K562 (cell line): ENCODE data around the gene LEO1. TPM values are rescaled to one million over a fixed set of nuclear protein-coding genes. Genes with fewer than 3 reads are reported as not detected.

Experiments
- ATAC-seq: fragments of 200-7000 bp; cut with Tn5 transposase; 3 replicates; pipeline ENCODE4 v1.9.1; 2020; ENCODE audit warnings: moderate library complexity
- BruUV-seq: library from RNA; stranded (reverse); fragments of 400-500 nt; replicated peaks from 2 replicates; lab custom pipeline; 2021; lab: Mats Ljungman, UMichigan
- CTCF ChIA-PET: fragments of 300-600 bp; formaldehyde crosslinking; extraction: SDS; loops from one replicate; lab custom pipeline; 2021; ENCODE audit warnings: low intra/inter-chr PET ratio; lab: Yijun Ruan, JAX
- POLR2A ChIA-PET: fragments of 300-600, 350-650 bp; sonication (Branson Sonifier 250); formaldehyde crosslinking; extraction: SDS; loops from one replicate; lab custom pipeline; 2021; ENCODE audit warnings: antibody characterized with exemption, inconsistent platforms; lab: Yijun Ruan, JAX
- DNase-seq, 4 experiments: peaks; one replicate each; pipeline versions ENCODE4 v3.0.0 to v3.0.0-alpha.2; 2011 to 2018; ENCODE audit warnings: low spot score in 3 of 4, mixed read lengths in 3 of 4; ENCODE audit errors: extremely low read depth in 1 of 4
- FAIRE-seq: peaks from 2 replicates; lab custom pipeline; 2011; peaks lifted over from hg19 to GRCh38; lab: Jason Lieb, UNC
- H2AFZ ChIP-seq: 2 replicates; pipeline ENCODE4 v1.6.0; 2011; ENCODE audit warnings: low read depth, low read length, control low read depth, inconsistent platforms
- H3K27ac ChIP-seq: fragments of 200-600 bp; 3 replicates; pipeline ENCODE4 v1.8.0; 2011; ENCODE audit warnings: low read depth, mild to moderate bottlenecking, control low read depth, inconsistent platforms, low read length, moderate library complexity, mixed read lengths; ENCODE audit errors: extremely low read depth
- H3K27me3 ChIP-seq, 2 experiments: fragments of 300-600 bp in 1 of 2; 2 replicates in 1 of 2; 3 replicates in 1 of 2; pipeline versions ENCODE4 v1.6.0 to v1.8.0; 2011; ENCODE audit warnings: inconsistent platforms in 2 of 2, low read length in 2 of 2, mild to moderate bottlenecking in 1 of 2, mixed read lengths in 1 of 2, moderate library complexity in 1 of 2; ENCODE audit not compliant: control insufficient read depth in 2 of 2, insufficient read depth in 2 of 2
- H3K36me3 ChIP-seq: fragments of 300-600 bp; 3 replicates; pipeline ENCODE4 v1.8.0; 2011; ENCODE audit warnings: mild to moderate bottlenecking, low read length, inconsistent platforms; ENCODE audit not compliant: control insufficient read depth, insufficient read depth
- H3K4me1 ChIP-seq, 2 experiments: fragments of 200-600 bp in 1 of 2; replicated peaks in 1 of 2; 2 replicates in 1 of 2; 3 replicates in 1 of 2; pipeline versions ENCODE4 v1.5.1 to v1.8.0; 2011; ENCODE audit warnings: inconsistent platforms in 2 of 2, low read length in 2 of 2, mild to moderate bottlenecking in 1 of 2, mixed read lengths in 1 of 2, moderate library complexity in 1 of 2; ENCODE audit not compliant: control insufficient read depth in 2 of 2, insufficient read depth in 2 of 2
- H3K4me2 ChIP-seq: 2 replicates; pipeline ENCODE4 v1.6.1; 2011; ENCODE audit warnings: low read length, control low read depth, inconsistent platforms, mixed read lengths; ENCODE audit not compliant: insufficient read depth
- H3K4me3 ChIP-seq: fragments of 200-600 bp; sonication (generic), shearing (Covaris generic); 2 replicates; pipeline ENCODE4 v1.5.1; 2016; ENCODE audit warnings: control low read depth, inconsistent platforms
- H3K79me2 ChIP-seq: fragments of 200-600 bp; 3 replicates; pipeline ENCODE4 v1.8.0; 2011; ENCODE audit warnings: low read length, inconsistent platforms; ENCODE audit not compliant: control insufficient read depth, insufficient read depth
- H3K9ac ChIP-seq, 2 experiments: 2 replicates each; pipeline versions ENCODE4 v1.6.0 to v1.6.1; 2011; ENCODE audit warnings: low read depth in 2 of 2, low read length in 2 of 2, control low read depth in 1 of 2, inconsistent platforms in 1 of 2, mild to moderate bottlenecking in 1 of 2, mixed read lengths in 1 of 2; ENCODE audit not compliant: insufficient read depth in 1 of 2
- H3K9me1 ChIP-seq: one replicate; pipeline ENCODE4 v1.6.0; 2011; ENCODE audit warnings: inconsistent platforms, mild to moderate bottlenecking, low read length, moderate library complexity; ENCODE audit not compliant: control insufficient read depth, insufficient read depth
- H3K9me3 ChIP-seq: replicated peaks from 2 replicates; pipeline ENCODE4 v1.5.1; 2011; ENCODE audit warnings: low read depth, low read length, inconsistent platforms; ENCODE audit not compliant: control insufficient read depth, insufficient read depth
- H4K20me1 ChIP-seq: replicated peaks from 2 replicates; pipeline ENCODE4 v1.6.1; 2011; ENCODE audit warnings: low read length, inconsistent platforms, mixed read lengths; ENCODE audit not compliant: control insufficient read depth, insufficient read depth
- EP400 ChIP-seq: fragments of 450-650 bp; IDR thresholded peaks from 2 replicates; pipeline ENCODE4 v1.6.1; 2017; ENCODE audit warnings: antibody characterized with exemption, mild to moderate bottlenecking, moderate library complexity
- ETV5 ChIP-seq: sonication (generic); formaldehyde crosslinking; IDR thresholded peaks from 2 replicates; pipeline ENCODE4 v1.4.0; 2020; ENCODE audit warnings: low read depth, mild to moderate bottlenecking, missing genetic modification reagents
- HDAC2 ChIP-seq: fragments of 450-650 bp; IDR thresholded peaks from 2 replicates; pipeline ENCODE4 v1.6.1; 2016; ENCODE audit warnings: mild to moderate bottlenecking
- L3MBTL2 ChIP-seq: fragments of 450-650 bp; IDR thresholded peaks from 2 replicates; pipeline ENCODE4 v1.6.1; 2016; ENCODE audit warnings: mild to moderate bottlenecking, moderate library complexity
- MEF2D ChIP-seq: conservative IDR thresholded peaks from 2 replicates; pipeline ENCODE4 v1.6.1; 2016; ENCODE audit warnings: low read depth, missing genetic modification characterization, missing compliant biosample characterization
- MYC ChIP-seq, 2 experiments: fragments of 250-450 bp in 1 of 2; sonication (Bioruptor Pico) in 1 of 2; IDR thresholded peaks; 2 replicates each; pipeline versions ENCODE4 v1.5.1 to v1.6.1; 2012 to 2021; ENCODE audit warnings: low read depth in 2 of 2, borderline replicate concordance in 1 of 2, improper control_type of control experiment in 1 of 2, low read length in 1 of 2, mild to moderate bottlenecking in 1 of 2, moderate library complexity in 1 of 2
- NELFE ChIP-seq: IDR thresholded peaks from 2 replicates; pipeline ENCODE4 v1.6.1; 2011; ENCODE audit warnings: mild to moderate bottlenecking; ENCODE audit not compliant: insufficient read depth, insufficient read length
- TCF3 ChIP-seq: sonication (generic); formaldehyde crosslinking; IDR thresholded peaks from 2 replicates; pipeline ENCODE4 v1.4.0; 2020; ENCODE audit warnings: mild to moderate bottlenecking, missing genetic modification reagents
- WGBS: fragments of 100-300 bp; shearing (Covaris generic); methylation state at CpG from one replicate; pipeline ENCODE4 v1.1.6; 2016; ENCODE audit warnings: low coverage, mixed read lengths; ENCODE audit not compliant: insufficient coverage; ENCODE audit errors: missing lambda C conversion rate; 5-methylcytosine and 5-hydroxymethylcytosine counted together
- in situ Hi-C: fragments of 300-500 bp; cut with MboI; formaldehyde crosslinking; loops from 4 replicates; pipeline ENCODE4 v1.15.0; 2018; ENCODE audit warnings: inconsistent platforms, mixed read lengths
- intact Hi-C: fragments of 100-400 bp; cut with micrococcal nuclease; formaldehyde crosslinking; loops from 2 replicates; pipeline ENCODE4 v1.14.2; 2022
- polyA plus RNA-seq, 8 experiments: library from polyadenylated mRNA; depleted of rRNA in 4 of 8; stranded (reverse) in 5 of 8; unstranded in 3 of 8; fragments of >200 nt; fragmentation: Nextera tagmentation in 2 of 8; fragmentation: Illumina TruSeq in 1 of 8; extraction: Ambion mirVana in 2 of 8; extraction: Trizol in 1 of 8; gene quantifications; 2 replicates each; pipeline versions ENCODE4 v1.2.1 to v1.2.3, GENCODE V29; 2011 to 2014; ENCODE audit warnings: inconsistent platforms in 1 of 8, missing spikeins in 1 of 8
- total RNA-seq, 7 experiments: library from RNA; depleted of rRNA in 6 of 7; stranded (reverse); fragments of >200 nt in 6 of 7; fragmentation: Illumina TruSeq in 2 of 7; extraction: Trizol in 2 of 7; gene quantifications; 2 replicates each; pipeline versions ENCODE4 v1.2.1 to v1.2.3, GENCODE V29; 2011 to 2021; ENCODE audit warnings: low replicate concordance in 1 of 7
- TF ChIP-seq, protein P1 (sequence below), 2 experiments: fragments of 450-650 bp; IDR thresholded peaks; 2 replicates each; pipeline ENCODE4 v1.6.1; 2016; ENCODE audit warnings: mild to moderate bottlenecking in 2 of 2, borderline replicate concordance in 1 of 2, low read depth in 1 of 2, moderate library complexity in 1 of 2
- TF ChIP-seq, protein P2 (sequence below): sonication (generic); formaldehyde crosslinking; IDR thresholded peaks from 2 replicates; pipeline ENCODE4 v1.8.1; 2023; ENCODE audit warnings: mild to moderate bottlenecking, missing genetic modification reagents

Gene LEO1
- total and polyA plus RNA-seq, 9 of the 15 experiments (the other 6 are each of a cell fraction or from before 2014, with no cell fraction given), result 8.4 to 48.3 (median 37.9) TPM

DNA sequence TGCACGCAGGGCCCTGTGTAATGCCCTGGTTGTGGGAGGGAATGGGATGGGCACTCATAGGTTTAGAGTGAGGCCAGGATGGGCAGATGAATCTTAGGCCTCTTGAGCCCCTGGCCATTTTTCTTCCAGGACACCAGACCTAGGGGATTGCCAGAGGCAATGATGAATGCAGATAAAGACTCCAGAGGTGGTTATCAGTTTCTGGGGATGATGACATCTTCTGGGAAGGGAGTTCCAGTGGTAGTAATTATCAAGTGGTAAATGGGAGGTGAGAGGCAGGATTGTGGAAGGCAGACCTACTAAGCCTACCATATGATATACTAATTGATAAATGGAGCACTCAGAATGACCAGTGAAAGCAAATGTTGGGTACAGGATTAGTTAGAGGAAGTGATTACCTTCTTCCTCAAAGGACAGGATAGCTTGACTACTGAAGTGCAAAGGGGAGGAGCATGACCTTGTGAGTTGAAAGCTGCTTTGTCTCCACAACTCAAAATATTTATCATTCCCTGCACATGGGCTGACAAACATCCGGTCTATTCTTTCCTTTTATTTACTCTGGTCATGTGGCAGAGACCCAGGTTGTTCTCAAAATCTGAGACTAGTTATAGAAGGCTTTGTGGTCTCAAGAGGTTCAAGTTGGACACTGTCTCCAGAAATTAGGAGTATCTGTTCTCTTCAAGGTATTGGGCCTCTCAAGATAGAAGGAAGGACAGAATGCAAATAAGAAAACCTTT is 37.3 kb upstream of the LEO1 start:
- peak overlapping the region; percentile 9; the same call in 1 of the 2 replicates for H3K4me2 ChIP-seq
- peak; percentile 62; the same call in 1 of the 2 replicates for TF ChIP-seq ETV5
- peak; percentile 56 for TF ChIP-seq L3MBTL2
- no peak for TF ChIP-seq NELFE
- TF ChIP-seq TCF3, result peak; percentile 57
- peak; percentile 27; the same call in 1 of the 2 replicates for TF ChIP-seq EP400
- no peak for TF ChIP-seq MEF2D (tag)
- TF ChIP-seq, protein P1, sequence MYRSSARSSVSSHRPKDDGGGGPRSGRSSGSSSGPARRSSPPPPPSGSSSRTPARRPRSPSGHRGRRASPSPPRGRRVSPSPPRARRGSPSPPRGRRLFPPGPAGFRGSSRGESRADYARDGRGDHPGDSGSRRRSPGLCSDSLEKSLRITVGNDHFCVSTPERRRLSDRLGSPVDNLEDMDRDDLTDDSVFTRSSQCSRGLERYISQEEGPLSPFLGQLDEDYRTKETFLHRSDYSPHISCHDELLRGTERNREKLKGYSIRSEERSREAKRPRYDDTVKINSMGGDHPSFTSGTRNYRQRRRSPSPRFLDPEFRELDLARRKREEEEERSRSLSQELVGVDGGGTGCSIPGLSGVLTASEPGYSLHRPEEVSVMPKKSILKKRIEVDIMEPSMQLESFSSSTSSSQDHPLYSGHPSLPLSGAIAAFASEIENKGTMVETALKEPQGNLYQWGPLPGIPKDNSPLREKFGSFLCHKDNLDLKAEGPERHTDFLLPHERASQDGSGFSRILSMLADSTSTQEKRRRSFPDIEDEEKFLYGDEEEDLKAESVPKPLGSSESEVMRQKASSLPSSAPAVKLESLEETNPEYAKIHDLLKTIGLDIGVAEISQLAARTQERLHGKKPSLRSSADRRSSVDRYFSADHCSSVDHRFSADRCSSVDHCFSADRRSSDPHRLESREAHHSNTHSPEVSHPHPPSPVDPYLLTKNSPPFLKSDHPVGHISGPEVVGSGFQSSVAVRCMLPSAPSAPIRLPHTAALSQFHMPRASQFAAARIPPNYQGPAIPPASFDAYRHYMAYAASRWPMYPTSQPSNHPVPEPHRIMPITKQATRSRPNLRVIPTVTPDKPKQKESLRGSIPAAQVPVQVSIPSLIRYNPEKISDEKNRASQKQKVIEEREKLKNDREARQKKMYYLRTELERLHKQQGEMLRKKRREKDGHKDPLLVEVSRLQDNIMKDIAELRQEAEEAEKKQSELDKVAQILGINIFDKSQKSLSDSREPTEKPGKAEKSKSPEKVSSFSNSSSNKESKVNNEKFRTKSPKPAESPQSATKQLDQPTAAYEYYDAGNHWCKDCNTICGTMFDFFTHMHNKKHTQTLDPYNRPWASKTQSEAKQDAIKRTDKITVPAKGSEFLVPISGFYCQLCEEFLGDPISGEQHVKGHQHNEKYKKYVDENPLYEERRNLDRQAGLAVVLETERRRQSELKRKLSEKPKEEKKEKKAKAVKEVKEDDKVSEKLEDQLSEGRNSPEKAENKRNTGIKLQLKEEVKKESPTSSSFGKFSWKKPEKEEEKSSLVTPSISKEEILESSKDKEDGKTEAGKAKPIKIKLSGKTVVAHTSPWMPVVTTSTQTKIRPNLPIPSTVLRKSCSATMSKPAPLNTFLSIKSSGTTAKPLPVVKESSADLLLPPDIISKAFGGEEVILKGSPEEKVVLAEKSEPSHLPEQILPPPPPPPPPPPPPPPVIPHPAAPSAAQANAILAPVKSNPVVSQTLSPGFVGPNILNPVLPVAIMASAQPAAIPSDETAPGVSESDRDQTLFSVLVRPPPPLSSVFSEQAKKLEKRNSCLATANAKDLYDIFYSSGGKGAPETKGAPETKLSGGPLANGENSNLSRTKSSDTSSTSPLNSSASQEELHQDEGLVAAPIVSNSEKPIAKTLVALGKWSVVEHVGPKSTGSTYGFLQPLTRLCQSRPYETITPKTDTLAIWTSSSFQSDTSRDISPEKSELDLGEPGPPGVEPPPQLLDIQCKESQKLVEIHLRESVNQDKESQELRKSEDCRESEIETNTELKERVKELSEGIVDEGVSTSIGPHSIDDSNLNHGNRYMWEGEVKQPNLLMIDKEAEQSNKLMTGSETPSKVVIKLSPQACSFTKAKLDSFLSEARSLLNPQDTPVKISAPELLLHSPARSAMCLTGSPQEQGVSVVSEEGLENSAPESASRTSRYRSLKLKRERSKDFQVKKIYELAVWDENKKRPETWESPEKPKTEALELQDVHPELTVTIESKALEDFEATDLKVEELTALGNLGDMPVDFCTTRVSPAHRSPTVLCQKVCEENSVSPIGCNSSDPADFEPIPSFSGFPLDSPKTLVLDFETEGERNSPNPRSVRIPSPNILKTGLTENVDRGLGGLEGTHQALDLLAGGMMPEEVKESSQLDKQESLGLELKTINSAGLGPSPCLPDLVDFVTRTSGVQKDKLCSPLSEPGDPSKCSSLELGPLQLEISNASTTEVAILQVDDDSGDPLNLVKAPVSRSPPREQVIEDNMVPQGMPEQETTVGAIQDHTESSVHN (IDR thresholded peaks at IDR 0.05; ENCODE audit: borderline replicate concordance in 1 of 2, low read depth in 1 of 2), result no peak
- TF ChIP-seq, protein P2, sequence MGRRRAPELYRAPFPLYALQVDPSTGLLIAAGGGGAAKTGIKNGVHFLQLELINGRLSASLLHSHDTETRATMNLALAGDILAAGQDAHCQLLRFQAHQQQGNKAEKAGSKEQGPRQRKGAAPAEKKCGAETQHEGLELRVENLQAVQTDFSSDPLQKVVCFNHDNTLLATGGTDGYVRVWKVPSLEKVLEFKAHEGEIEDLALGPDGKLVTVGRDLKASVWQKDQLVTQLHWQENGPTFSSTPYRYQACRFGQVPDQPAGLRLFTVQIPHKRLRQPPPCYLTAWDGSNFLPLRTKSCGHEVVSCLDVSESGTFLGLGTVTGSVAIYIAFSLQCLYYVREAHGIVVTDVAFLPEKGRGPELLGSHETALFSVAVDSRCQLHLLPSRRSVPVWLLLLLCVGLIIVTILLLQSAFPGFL (CRISPR knock-in tag), result no peak
- 0 out of 2 replicates have a peak, but pooled peaks have one; percentile 38 for TF ChIP-seq MYC (IDR thresholded peaks at IDR 0.05; ENCODE audit: low read depth, low read length)
- no peak for TF ChIP-seq MYC (CRISPR knock-in tag; IDR thresholded peaks at IDR 0.05; ENCODE audit: borderline replicate concordance, low read depth)
- peak; percentile 62; the same call in 1 of the 2 replicates for TF ChIP-seq HDAC2

More for the DNA sequence above, 37.3 kb upstream of the LEO1 start:
- Histone ChIP-seq H3K9me1 (peaks cover 3% of the 10 kb centered on the region), H3K27ac (peak overlapping the region; percentile 51), H3K36me3 (no peaks in the 10 kb centered on the region), H3K9ac (no peak overlapping the region), H3K27me3 (no peaks in the 10 kb centered on the region), H2AFZ (peak overlapping the region; percentile 58), H3K9me3 (no peaks in the 10 kb centered on the region), H3K4me3 (no peak overlapping the region), H3K4me1 (peaks cover 10 to 62% of the 10 kb centered on the region in 2 experiments; a peak in 4 of 5 replicates), H4K20me1 (no peaks in the 10 kb centered on the region), H3K79me2 (no peaks in the 10 kb centered on the region)
- no TSS peak for BruUV-seq
- DNase-seq (peak in 3 of 4 experiments; percentile 19 to 68 (median 39)), FAIRE-seq (peak; percentile 51), ATAC-seq (peak; percentile 61)
- intact Hi-C loops (no loop called here), in situ Hi-C loops (no loop called here)
- ChIA-PET CTCF (no interaction called here), POLR2A (interaction anchor here (0.7 to 1.6 kb wide), 4 partner anchors 10 to 70 kb away, joined by 3 to 5 read pairs (median 3); no protein-coding TSS in a partner anchor)
- 30% methylated on average over 2 of the region's 2 CpGs for WGBS
